ENCODE data around the gene ESF1. TPM values are rescaled to one million over a fixed set of nuclear protein-coding genes. Genes with fewer than 3 reads are reported as not detected.

Gene ESF1
- total and polyA plus RNA-seq, 12 donors, result 5.9 to 23.1 (median 13.5) TPM

GRCh38 chr20:13715171-13715570, 69.5 kb downstream of the ESF1 start:
- 94 to 96% methylated on average over 3 of the region's 3 CpGs for WGBS, 2 donors
- ATAC-seq (no peak), DNase-seq (no peak)
- Histone ChIP-seq H3K27me3 (no peaks in the 10 kb centered on the region), H3K4me1 (no peaks in the 10 kb centered on the region), H3K36me3 (peaks cover 0 to 81% (median 25%) of the 10 kb centered on the region in 9 donors), H3K9me3 (peaks cover 0 to 20% (median 0%) of the 10 kb centered on the region in 11 donors), H3K4me3 (no peak overlapping the region), H3K27ac (no peak overlapping the region)
- TF ChIP-seq, protein P1, sequence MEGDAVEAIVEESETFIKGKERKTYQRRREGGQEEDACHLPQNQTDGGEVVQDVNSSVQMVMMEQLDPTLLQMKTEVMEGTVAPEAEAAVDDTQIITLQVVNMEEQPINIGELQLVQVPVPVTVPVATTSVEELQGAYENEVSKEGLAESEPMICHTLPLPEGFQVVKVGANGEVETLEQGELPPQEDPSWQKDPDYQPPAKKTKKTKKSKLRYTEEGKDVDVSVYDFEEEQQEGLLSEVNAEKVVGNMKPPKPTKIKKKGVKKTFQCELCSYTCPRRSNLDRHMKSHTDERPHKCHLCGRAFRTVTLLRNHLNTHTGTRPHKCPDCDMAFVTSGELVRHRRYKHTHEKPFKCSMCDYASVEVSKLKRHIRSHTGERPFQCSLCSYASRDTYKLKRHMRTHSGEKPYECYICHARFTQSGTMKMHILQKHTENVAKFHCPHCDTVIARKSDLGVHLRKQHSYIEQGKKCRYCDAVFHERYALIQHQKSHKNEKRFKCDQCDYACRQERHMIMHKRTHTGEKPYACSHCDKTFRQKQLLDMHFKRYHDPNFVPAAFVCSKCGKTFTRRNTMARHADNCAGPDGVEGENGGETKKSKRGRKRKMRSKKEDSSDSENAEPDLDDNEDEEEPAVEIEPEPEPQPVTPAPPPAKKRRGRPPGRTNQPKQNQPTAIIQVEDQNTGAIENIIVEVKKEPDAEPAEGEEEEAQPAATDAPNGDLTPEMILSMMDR (IDR thresholded peaks at IDR 0.05), result no peak
- intact Hi-C loops (cut with DNase I), result no loop called here

GRCh38 chr20:13708234-13708633, 76.5 kb downstream of the ESF1 start:
- intact Hi-C loops (cut with DNase I), result no loop called here
- H3K27me3 ChIP-seq, result no peaks in the 10 kb centered on the region
- H3K9me3 ChIP-seq, result peaks cover 0 to 20% (median 0%) of the 10 kb centered on the region in 11 donors
- H3K36me3 ChIP-seq, result peaks cover 0 to 23% (median 1%) of the 10 kb centered on the region in 9 donors
- 89 to 93% methylated on average over 1 of the region's 1 CpG for WGBS, 2 donors
- DNase-seq (no peak), ATAC-seq (no peak)
- H3K4me3 ChIP-seq, result no peak overlapping the region
- H3K4me1 ChIP-seq, result no peaks in the 10 kb centered on the region
- H3K27ac ChIP-seq, result no peak overlapping the region
- TF ChIP-seq, protein P1 (IDR thresholded peaks at IDR 0.05), result no peak

- no peak for ATAC-seq
- peaks cover 0 to 6% (median 0%) of the 10 kb centered on the region in 9 donors for H3K4me1 ChIP-seq
- no peak overlapping the region for H3K27ac ChIP-seq
- intact Hi-C loops (cut with DNase I), result no loop called here
- no peak for DNase-seq
- H3K9me3 ChIP-seq, result no peaks in the 10 kb centered on the region
- 66 to 72% methylated on average over 9 of the region's 9 CpGs for WGBS, 2 donors
- no peaks in the 10 kb centered on the region for H3K36me3 ChIP-seq
- no peaks in the 10 kb centered on the region for H3K27me3 ChIP-seq
- TF ChIP-seq, protein P1 (IDR thresholded peaks at IDR 0.05), result no peak
- no peak overlapping the region for H3K4me3 ChIP-seq
Measured at GRCh38 chr20:13703265-13703664, 81.5 kb downstream of the ESF1 start.

DNA sequence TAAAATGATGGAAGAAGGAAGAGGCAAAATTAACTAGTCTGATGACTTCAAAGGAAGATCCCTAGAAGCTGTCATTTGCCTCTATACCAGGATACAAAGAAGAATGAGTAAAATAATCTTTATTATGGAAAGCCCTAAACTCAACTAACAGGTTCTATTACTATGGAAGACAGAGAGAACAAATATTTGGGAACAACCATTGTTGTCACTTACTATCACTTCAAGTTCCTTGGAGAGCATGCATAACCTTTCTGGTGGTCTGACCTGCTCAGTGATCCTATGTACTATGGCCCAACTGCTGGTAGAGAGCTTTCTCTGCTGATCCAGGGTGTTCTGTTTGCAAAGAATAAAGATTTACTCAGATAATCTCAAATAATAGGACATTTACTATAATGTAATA, 83.2 kb downstream of the ESF1 start:
- DNase-seq (no peak), ATAC-seq (no peak)
- Histone ChIP-seq H3K4me1 (peaks cover 0 to 6% (median 0%) of the 10 kb centered on the region in 9 donors), H3K36me3 (no peaks in the 10 kb centered on the region), H3K27ac (no peak overlapping the region), H3K27me3 (no peaks in the 10 kb centered on the region), H3K9me3 (no peaks in the 10 kb centered on the region), H3K4me3 (no peak overlapping the region)
- TF ChIP-seq, protein P1 (IDR thresholded peaks at IDR 0.05), result no peak
- intact Hi-C loops (cut with DNase I), result no loop called here
